A549 (cell line): ENCODE data around the gene ASCL5. TPM values are rescaled to one million over a fixed set of nuclear protein-coding genes. Genes with fewer than 3 reads are reported as not detected.

Experiments
- ATAC-seq, 2 experiments: fragments of 200-7000 bp in 1 of 2; fragments of >200 bp in 1 of 2; cut with Nextera tagmentation in 1 of 2; cut with Tn5 transposase in 1 of 2; 3 replicates each; pipeline versions ENCODE4 v1.8.0 to v1.9.1; 2018 to 2020; ENCODE audit warnings: mild to moderate bottlenecking in 1 of 2, moderate library complexity in 1 of 2
- CTCF ChIA-PET: fragments of 300-600 bp; sonication (Branson Sonifier 250); formaldehyde crosslinking; extraction: SDS; loops from one replicate; lab custom pipeline; 2021; ENCODE audit warnings: antibody characterized with exemption, inconsistent platforms; lab: Yijun Ruan, JAX
- POLR2A ChIA-PET: fragments of 350-600 bp; formaldehyde crosslinking; extraction: SDS; loops from one replicate; lab custom pipeline; 2021; ENCODE audit warnings: antibody characterized with exemption, inconsistent platforms; lab: Yijun Ruan, JAX
- DNase-seq, 2 experiments: peaks; one replicate each; pipeline versions ENCODE4 v3.0.0 to v3.0.0-alpha.2; 2011 to 2016; ENCODE audit warnings: low read depth in 1 of 2, low spot score in 1 of 2
- FAIRE-seq: peaks from 2 replicates; lab custom pipeline; 2011; peaks lifted over from hg19 to GRCh38; lab: Jason Lieb, UNC
- H3K27ac ChIP-seq, 2 experiments: fragments of >200 bp; sonication (Bioruptor Twin); formaldehyde crosslinking; 3 replicates each; pipeline ENCODE4 v1.5.1; 2016 to 2017
- H3K4me1 ChIP-seq: fragments of >200 bp; sonication (Bioruptor Twin); formaldehyde crosslinking; 3 replicates; pipeline ENCODE4 v1.6.1; 2016
- H3K4me2 ChIP-seq: fragments of >200 bp; sonication (Bioruptor Twin); formaldehyde crosslinking; 3 replicates; pipeline ENCODE4 v1.6.1; 2016
- H3K4me3 ChIP-seq: fragments of >200 bp; sonication (Bioruptor Twin); formaldehyde crosslinking; 3 replicates; pipeline ENCODE4 v1.5.1; 2016
- H3K9me3 ChIP-seq: fragments of >200 bp; sonication (Bioruptor Twin); formaldehyde crosslinking; 3 replicates; pipeline ENCODE4 v1.6.1; 2016
- BHLHE40 ChIP-seq: IDR thresholded peaks from 2 replicates; pipeline ENCODE4 v1.6.1; 2012; ENCODE audit warnings: low read depth, low read length, inconsistent platforms
- CBX8 ChIP-seq: fragments of 200-600 bp; sonication (generic); IDR thresholded peaks from 2 replicates; pipeline ENCODE4 v1.6.1; 2016
- CEBPB ChIP-seq, 2 experiments: fragments of >200 bp in 1 of 2; sonication (Bioruptor Twin) in 1 of 2; formaldehyde crosslinking in 1 of 2; IDR thresholded peaks; 2 replicates each; pipeline ENCODE4 v1.6.1; 2012 to 2016
- CHD2 ChIP-seq: fragments of 150-350 bp; IDR thresholded peaks from 2 replicates; pipeline ENCODE4 v1.6.1; 2014; ENCODE audit warnings: low read length; ENCODE audit not compliant: partially characterized antibody
- CHD4 ChIP-seq: fragments of 200-600 bp; sonication (generic); IDR thresholded peaks from 2 replicates; pipeline ENCODE4 v1.6.1; 2016; ENCODE audit warnings: antibody characterized with exemption, mild to moderate bottlenecking, borderline replicate concordance
- CTCF ChIP-seq: fragments of >200 bp; sonication (Bioruptor Twin); formaldehyde crosslinking; IDR thresholded peaks from 3 replicates; pipeline ENCODE4 v1.5.1; 2016
- EP300 ChIP-seq, 2 experiments: fragments of >200 bp; sonication (Bioruptor Twin); formaldehyde crosslinking; IDR thresholded peaks; 2 replicates in 1 of 2; 3 replicates in 1 of 2; pipeline ENCODE4 v1.6.1; 2016 to 2017
- HOXA7 ChIP-seq: fragments of 250-450 bp; sonication (Bioruptor Pico); IDR thresholded peaks from 2 replicates; pipeline ENCODE4 v1.5.0; 2020; ENCODE audit warnings: mild to moderate bottlenecking, moderate library complexity
- HOXB13 ChIP-seq: fragments of 250-450 bp; sonication (Bioruptor Pico); IDR thresholded peaks from 2 replicates; pipeline ENCODE4 v1.5.0; 2020; ENCODE audit warnings: low read depth, mild to moderate bottlenecking, moderate library complexity
- HOXB5 ChIP-seq: fragments of 250-450 bp; sonication (Bioruptor Pico); IDR thresholded peaks from 2 replicates; pipeline ENCODE4 v1.5.0; 2020; ENCODE audit warnings: mild to moderate bottlenecking, moderate library complexity
- JUNB ChIP-seq: fragments of >200 bp; sonication (Bioruptor Twin); formaldehyde crosslinking; IDR thresholded peaks from 2 replicates; pipeline ENCODE4 v1.6.1; 2016
- KDM1A ChIP-seq: fragments of 200-600 bp; sonication (generic); IDR thresholded peaks from 2 replicates; pipeline ENCODE4 v1.6.1; 2016; ENCODE audit warnings: low read depth, mild to moderate bottlenecking
- MAFK ChIP-seq: fragments of 450-650 bp; IDR thresholded peaks from 2 replicates; pipeline ENCODE4 v1.6.1; 2014; ENCODE audit not compliant: partially characterized antibody
- MAX ChIP-seq: IDR thresholded peaks from 2 replicates; pipeline ENCODE4 v1.6.1; 2012
- MAZ ChIP-seq: fragments of 150-350 bp; IDR thresholded peaks from 2 replicates; pipeline ENCODE4 v1.6.1; 2014; ENCODE audit warnings: antibody characterized with exemption, low read depth, low read length, borderline replicate concordance
- POLR2AphosphoS2 ChIP-seq: conservative IDR thresholded peaks from 2 replicates; pipeline ENCODE4 v1.6.1; 2012; ENCODE audit warnings: low read length, improper control_type of control experiment, inconsistent platforms
- REST ChIP-seq: fragments of 200-600 bp; sonication (generic); IDR thresholded peaks from 2 replicates; pipeline ENCODE4 v1.6.1; 2016; ENCODE audit warnings: antibody characterized with exemption, mild to moderate bottlenecking, moderate library complexity
- RNF2 ChIP-seq: fragments of 200-600 bp; sonication (generic); IDR thresholded peaks from 2 replicates; pipeline ENCODE4 v1.6.1; 2016; ENCODE audit warnings: low read depth, mild to moderate bottlenecking, antibody characterized with exemption, moderate library complexity, borderline replicate concordance
- SREBF2 ChIP-seq: fragments of 450-650 bp; IDR thresholded peaks from 2 replicates; pipeline ENCODE4 v1.6.1; 2014; ENCODE audit warnings: mild to moderate bottlenecking, moderate library complexity
- ZC3H11A ChIP-seq: fragments of 450-650 bp; IDR thresholded peaks from 2 replicates; pipeline ENCODE4 v1.6.1; 2014; ENCODE audit warnings: antibody characterized with exemption, mild to moderate bottlenecking
- ZFP36 ChIP-seq: fragments of 450-650 bp; IDR thresholded peaks from 2 replicates; pipeline ENCODE4 v1.6.1; 2014; ENCODE audit warnings: borderline replicate concordance; ENCODE audit not compliant: partially characterized antibody
- ZNF302 ChIP-seq: fragments of 250-450 bp; sonication (Bioruptor Pico); IDR thresholded peaks from 2 replicates; pipeline ENCODE4 v1.9.0; 2021; ENCODE audit warnings: inconsistent platforms, mild to moderate bottlenecking, moderate library complexity
- WGBS: methylation state at CpG from one replicate; pipeline ENCODE4 v1.1.6; 2017; ENCODE audit errors: missing lambda C conversion rate; 5-methylcytosine and 5-hydroxymethylcytosine counted together
- polyA plus RNA-seq, 4 experiments: library from polyadenylated mRNA; depleted of rRNA in 3 of 4; stranded (reverse); fragments of >200 nt; fragmentation: RNase III in 1 of 4; extraction: RNeasy Plus Mini Kit Qiagen cat#74134 plus additional on column Dnase treatment in 1 of 4; gene quantifications; 2 replicates in 3 of 4; 3 replicates in 1 of 4; pipeline ENCODE4 v1.2.3, GENCODE V29; 2011 to 2017

ASCL5 gene
- polyA plus RNA-seq, 2 of the 4 experiments (the other 2 are of a cell fraction): 0.09 TPM; not detected in 1

GRCh38 chr1:201112173-201112731 lies 14.7 kb downstream of the ASCL5 start, which contains the start of gene CACNA1S:
Gene CACNA1S (minus strand): TSS chr1:201112426. CDS start chr1:201112339, 87 bp downstream.
- Histone ChIP-seq H3K27ac (no peak within 1 kb of the TSS), H3K4me1 (peaks cover 8% of the 10 kb centered on the region), H3K4me3 (no peak within 1 kb of the TSS), H3K4me2 (no peak within 1 kb of the TSS), H3K9me3 (no peaks in the 10 kb centered on the region)
- ATAC-seq (no peak), DNase-seq (no peak), FAIRE-seq (no peak)
- TF ChIP-seq HOXB13 (CRISPR knock-in tag): no peak
- no peak for TF ChIP-seq RNF2
- no peak for TF ChIP-seq ZC3H11A
- no peak for TF ChIP-seq CTCF
- TF ChIP-seq MAX: no peak
- no peak for TF ChIP-seq JUNB
- no peak for TF ChIP-seq KDM1A
- no peak for TF ChIP-seq POLR2AphosphoS2
- TF ChIP-seq ZNF302 (CRISPR knock-in tag): no peak
- no peak for TF ChIP-seq CHD4
- no peak for TF ChIP-seq REST
- no peak for TF ChIP-seq BHLHE40
- TF ChIP-seq MAZ: no peak
- no peak for TF ChIP-seq MAFK
- no peak for TF ChIP-seq SREBF2
- no peak for TF ChIP-seq ZFP36
- no peak for TF ChIP-seq EP300 (IDR thresholded peaks at IDR 0.05)
- no peak for TF ChIP-seq CBX8
- CTCF ChIA-PET: interaction anchor here (1.3 to 7.4 kb wide), 3 partner anchors 14 to 70 kb away, joined by 3 to 84 read pairs (median 83); no protein-coding TSS in a partner anchor
- POLR2A ChIA-PET: no interaction called here
- WGBS: 95% methylated on average over 4 of the region's 9 CpGs

GRCh38 chr1:201111672-201112071 lies 15.3 kb downstream of the ASCL5 start:
- no peak for DNase-seq
- CTCF ChIA-PET: interaction anchor here (0.6 to 7.4 kb wide), 6 partner anchors 13 to 139 kb away, joined by 3 to 84 read pairs (median 3); no protein-coding TSS in a partner anchor
- POLR2A ChIA-PET: no interaction called here
- FAIRE-seq: no peak
- Histone ChIP-seq H3K4me3 (no peak overlapping the region), H3K9me3 (no peaks in the 10 kb centered on the region), H3K4me2 (no peak overlapping the region), H3K4me1 (peaks cover 8% of the 10 kb centered on the region), H3K27ac (no peak overlapping the region)
- no peak for ATAC-seq
- no peak for TF ChIP-seq CHD2
- no peak for TF ChIP-seq HOXB5 (CRISPR knock-in tag)
- TF ChIP-seq CEBPB (IDR thresholded peaks at IDR 0.05): no peak
- TF ChIP-seq MAX: no peak
- no peak for TF ChIP-seq HOXA7 (CRISPR knock-in tag)
- 91% methylated on average over 3 of the region's 3 CpGs for WGBS
